ENCODE measurements around the gene ADA.
"Not testable (repeated sequence)": the region's sequence is repeated elsewhere in the genome, so short reads cannot be mapped to it uniquely, and the experiment has no call there.

Gene ADA

GRCh38 chr20:44597516-44597915 is 54.0 kb downstream of the ADA start:
- DNase-seq = no peak

- DNase-seq = no peak
Measured at GRCh38 chr20:44596876-44597275, 54.6 kb downstream of the ADA start.

- DNase-seq = no peak
Measured at GRCh38 chr20:44596010-44596409, 55.5 kb downstream of the ADA start.

- DNase-seq = peak; percentile 87
Measured at GRCh38 chr20:44594730-44595129, 56.8 kb downstream of the ADA start.

GRCh38 chr20:44593751-44594150 is 57.7 kb downstream of the ADA start:
- no peak for DNase-seq

GRCh38 chr20:44592366-44592765 is 59.1 kb downstream of the ADA start:
- no peak for DNase-seq

- DNase-seq = no peak
Measured at GRCh38 chr20:44590980-44591778, 60.3 kb downstream of the ADA start.

GRCh38 chr20:44589537-44589936 is 62.0 kb downstream of the ADA start:
- DNase-seq = no peak

- DNase-seq = not testable (repeated sequence)
Measured at GRCh38 chr20:44588321-44588720, 63.2 kb downstream of the ADA start.

- DNase-seq = no peak
Measured at GRCh38 chr20:44587035-44587980, 64.2 kb downstream of the ADA start.

- peak; percentile 61 for DNase-seq
Measured at GRCh38 chr20:44586289-44586911, 65.1 kb downstream of the ADA start.

GRCh38 chr20:44585057-44585963 is 66.2 kb downstream of the ADA start:
- DNase-seq = peak; percentile 47

GRCh38 chr20:44584162-44584561 is 67.3 kb downstream of the ADA start:
- no peak for DNase-seq

- DNase-seq = no peak
Measured at GRCh38 chr20:44583157-44583556, 68.3 kb downstream of the ADA start.

GRCh38 chr20:44582311-44583025 is 69.0 kb downstream of the ADA start, which contains the start of gene PKIG:
TSS of gene PKIG (plus strand) at chr20:44582579. CDS start at chr20:44614557, 31,978 bp downstream.
- peak; percentile 70 for DNase-seq

- no peak for DNase-seq
Measured at GRCh38 chr20:44581515-44581914, 70.0 kb downstream of the ADA start.

GRCh38 chr20:44580581-44581268 is 70.8 kb downstream of the ADA start:
- DNase-seq = no peak

- no peak for DNase-seq
Measured at GRCh38 chr20:44579313-44580081, 72.0 kb downstream of the ADA start.

GRCh38 chr20:44576297-44576696 is 75.2 kb downstream of the ADA start:
- DNase-seq = peak; percentile 79

GRCh38 chr20:44574372-44574771 is 77.1 kb downstream of the ADA start:
- no peak for DNase-seq

Measured in hematopoietic multipotent progenitor cell treated with erythropoietin and hydrocortisone succinate and interleukin-3 and kit ligand, for 6 days (in vitro differentiated cells).